GM12892 (cell line): Measurements from ENCODE around the gene CMA1.

Source experiments
- POLR2A ChIP-seq: IDR thresholded peaks from 2 replicates; pipeline ENCODE4 v1.6.1; 2011; ENCODE audit warnings: low read depth, low read length, control low read depth
- POLR2AphosphoS5 ChIP-seq: IDR thresholded peaks from 2 replicates; pipeline ENCODE4 v1.6.1; 2011; ENCODE audit warnings: low read depth, low read length, control low read depth
- TAF1 ChIP-seq: IDR thresholded peaks from 2 replicates; pipeline ENCODE4 v1.6.1; 2011; ENCODE audit warnings: low read depth, mild to moderate bottlenecking, control low read depth, low read length, borderline replicate concordance

GRCh38 chr14:24463017-24463883 lies 44.8 kb downstream of the CMA1 start:
- TF ChIP-seq POLR2A: no peak
- no peak for TF ChIP-seq POLR2AphosphoS5
- no peak for TF ChIP-seq TAF1
